Karpas-422 (cell line): ENCODE results near the gene SQOR. TPM values are rescaled to one million over a fixed set of nuclear protein-coding genes. Genes with fewer than 3 reads are reported as not detected.
"Not testable (repeated sequence)": the region's sequence is repeated elsewhere in the genome, so short reads cannot be mapped to it uniquely, and the experiment has no call there.

Source experiments
- DNase-seq: peaks from one replicate; pipeline ENCODE4 v3.0.0-alpha.2; 2015
- H2AFZ ChIP-seq: fragments of 200-600 bp; sonication (generic); 2 replicates; pipeline ENCODE4 v1.6.1; 2014; ENCODE audit warnings: antibody characterized with exemption, low read length, mixed read lengths
- H3K27ac ChIP-seq: fragments of 200-600 bp; sonication (generic); 2 replicates; pipeline ENCODE4 v1.5.1; 2014; ENCODE audit warnings: mild to moderate bottlenecking, low read length, moderate library complexity
- H3K27me3 ChIP-seq: fragments of 200-600 bp; sonication (generic); 2 replicates; pipeline ENCODE4 v1.6.1; 2014; ENCODE audit warnings: low read length, mixed read lengths
- H3K36me3 ChIP-seq: fragments of 200-600 bp; sonication (generic); 2 replicates; pipeline ENCODE4 v1.6.1; 2014; ENCODE audit warnings: low read length, mixed read lengths; ENCODE audit not compliant: insufficient read depth
- H3K4me1 ChIP-seq: fragments of 200-600 bp; sonication (generic); 2 replicates; pipeline ENCODE4 v1.6.1; 2014; ENCODE audit warnings: mild to moderate bottlenecking, low read length, mixed read lengths
- H3K4me2 ChIP-seq: fragments of 200-600 bp; sonication (generic); 2 replicates; pipeline ENCODE4 v1.6.1; 2014; ENCODE audit warnings: low read length, low read depth, mild to moderate bottlenecking; ENCODE audit not compliant: poor library complexity, severe bottlenecking
- H3K4me3 ChIP-seq: fragments of 200-600 bp; sonication (generic); 2 replicates; pipeline ENCODE4 v1.5.1; 2014; ENCODE audit warnings: mild to moderate bottlenecking, antibody characterized with exemption, low read length, mixed read lengths
- H3K79me2 ChIP-seq: fragments of 200-600 bp; sonication (generic); 2 replicates; pipeline ENCODE4 v1.6.1; 2014; ENCODE audit warnings: mild to moderate bottlenecking, low read length, mixed read lengths
- H3K9ac ChIP-seq: fragments of 200-600 bp; sonication (generic); 2 replicates; pipeline ENCODE4 v1.6.0; 2014; ENCODE audit warnings: low read length
- H3K9me2 ChIP-seq: fragments of 200-600 bp; sonication (generic), shearing (Covaris generic); replicated peaks from 2 replicates; pipeline ENCODE4 v1.6.0; 2014; ENCODE audit warnings: mild to moderate bottlenecking, low read length, moderate library complexity; ENCODE audit not compliant: insufficient read depth
- H3K9me3 ChIP-seq: fragments of 300-700, 200-600 bp; sonication (generic); 2 replicates; pipeline ENCODE4 v1.6.1; 2014; ENCODE audit warnings: low read length, mixed read lengths
- H4K20me1 ChIP-seq: fragments of 200-600 bp; sonication (generic); 2 replicates; pipeline ENCODE4 v1.6.1; 2014; ENCODE audit warnings: mild to moderate bottlenecking, antibody characterized with exemption, low read length, low read depth; ENCODE audit not compliant: insufficient read depth
- total RNA-seq: library from RNA; depleted of rRNA; stranded (reverse); fragments of >200 nt; shearing (Covaris generic); gene quantifications from 2 replicates; pipeline ENCODE4 v1.2.3, GENCODE V29; 2014; ENCODE audit warnings: low replicate concordance

The SQOR gene
- total RNA-seq, 1 experiment from 2014 or later, result 2.1 TPM

DNA sequence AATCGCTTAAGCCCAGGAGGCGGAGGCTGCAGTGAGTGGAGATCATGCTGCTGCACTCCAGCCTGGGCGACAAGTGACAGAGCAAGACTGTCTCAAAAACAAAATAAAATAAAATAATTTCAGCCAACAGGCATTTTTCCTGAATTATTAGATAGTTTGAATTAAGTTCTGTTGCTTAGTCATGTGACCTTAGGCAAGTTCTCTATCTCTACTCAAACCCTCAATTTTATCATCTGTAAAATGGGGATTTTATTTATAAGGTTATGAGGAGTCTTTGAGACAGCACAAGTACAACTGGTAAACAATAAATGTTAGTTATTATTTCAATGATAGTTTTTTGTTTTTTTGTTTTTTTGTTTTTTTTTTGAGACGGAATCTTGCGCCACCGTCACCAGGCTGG is 13.0 kb downstream of the SQOR start:
- H3K4me3 ChIP-seq, result no peak overlapping the region
- no peaks in the 10 kb centered on the region for H3K9me3 ChIP-seq
- H3K4me2 ChIP-seq, result no peak overlapping the region
- no peak for DNase-seq
- no peaks in the 10 kb centered on the region for H3K79me2 ChIP-seq
- H3K9me2 ChIP-seq, result no peaks in the 10 kb centered on the region
- no peak overlapping the region for H2AFZ ChIP-seq
- H3K27me3 ChIP-seq, result no peaks in the 10 kb centered on the region
- H3K27ac ChIP-seq, result no peak overlapping the region
- no peaks in the 10 kb centered on the region for H4K20me1 ChIP-seq
- H3K9ac ChIP-seq, result no peak overlapping the region
- H3K36me3 ChIP-seq, result no peaks in the 10 kb centered on the region
- H3K4me1 ChIP-seq, result no peaks in the 10 kb centered on the region

DNA sequence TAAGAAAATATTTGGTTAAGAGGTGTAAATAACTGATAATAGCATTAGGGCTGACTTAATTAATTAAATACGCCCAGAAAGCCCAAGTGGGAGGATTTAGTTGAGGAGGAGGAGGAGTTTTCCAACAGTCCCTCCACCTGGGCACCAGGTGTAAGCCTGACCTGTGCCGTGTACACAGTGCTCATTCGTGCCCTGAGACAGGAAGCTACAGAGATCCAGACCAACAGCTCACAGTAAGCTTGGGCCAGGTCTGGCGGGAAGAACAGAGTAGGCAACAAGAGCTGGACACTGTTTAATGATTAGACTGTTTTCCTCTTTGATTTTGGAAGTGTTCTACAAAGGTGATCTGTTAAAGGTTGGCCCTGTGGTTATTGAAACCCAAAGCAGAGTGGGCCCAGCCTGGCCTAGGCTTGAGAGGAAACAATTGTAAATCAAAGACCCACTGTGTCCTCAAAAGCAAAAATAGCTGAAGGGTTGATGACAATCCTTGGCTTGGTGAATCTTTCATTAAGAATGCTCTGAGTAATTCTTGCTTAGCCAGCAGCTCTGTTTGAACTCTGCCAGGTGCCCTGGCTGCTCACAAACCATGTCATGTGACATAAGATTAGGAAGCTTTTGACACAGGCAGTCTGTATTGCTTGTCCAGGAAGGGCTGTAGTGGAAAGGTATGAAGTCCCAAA is 13.8 kb downstream of the SQOR start:
- no peak for DNase-seq
- no peaks in the 10 kb centered on the region for H3K9me3 ChIP-seq
- H3K9me2 ChIP-seq, result no peaks in the 10 kb centered on the region
- H3K4me2 ChIP-seq, result no peak overlapping the region
- H4K20me1 ChIP-seq, result no peaks in the 10 kb centered on the region
- no peak overlapping the region for H3K27ac ChIP-seq
- no peaks in the 10 kb centered on the region for H3K4me1 ChIP-seq
- H3K27me3 ChIP-seq, result no peaks in the 10 kb centered on the region
- no peak overlapping the region for H3K9ac ChIP-seq
- no peak overlapping the region for H3K4me3 ChIP-seq
- H3K79me2 ChIP-seq, result no peaks in the 10 kb centered on the region
- no peak overlapping the region for H2AFZ ChIP-seq
- no peaks in the 10 kb centered on the region for H3K36me3 ChIP-seq

DNA sequence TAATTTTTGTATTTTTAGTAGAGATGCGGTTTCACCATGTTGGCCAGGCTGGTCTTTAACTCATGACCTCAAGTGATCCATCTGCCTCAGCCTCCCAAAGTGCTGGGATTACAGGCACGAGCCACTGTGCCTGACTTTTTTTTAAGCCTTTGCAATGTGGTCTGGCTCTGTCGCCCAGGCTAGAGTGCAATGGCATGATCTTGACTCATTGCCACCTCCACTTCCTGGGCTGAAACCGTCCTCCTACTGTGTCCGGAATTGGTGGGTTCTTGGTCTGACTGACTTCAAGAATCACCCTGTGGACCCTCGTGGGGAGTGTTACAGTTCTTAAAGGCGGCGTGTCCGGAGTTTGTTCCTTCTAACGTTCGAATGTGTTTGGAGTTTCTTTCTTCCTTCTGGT is 15.2 kb downstream of the SQOR start:
- not testable (repeated sequence) for H3K36me3 ChIP-seq, H3K79me2 ChIP-seq, H4K20me1 ChIP-seq, H3K9me2 ChIP-seq, H3K27ac ChIP-seq, DNase-seq, H3K4me1 ChIP-seq, H3K9me3 ChIP-seq, H2AFZ ChIP-seq, H3K27me3 ChIP-seq, H3K9ac ChIP-seq, H3K4me2 ChIP-seq, H3K4me3 ChIP-seq

DNA sequence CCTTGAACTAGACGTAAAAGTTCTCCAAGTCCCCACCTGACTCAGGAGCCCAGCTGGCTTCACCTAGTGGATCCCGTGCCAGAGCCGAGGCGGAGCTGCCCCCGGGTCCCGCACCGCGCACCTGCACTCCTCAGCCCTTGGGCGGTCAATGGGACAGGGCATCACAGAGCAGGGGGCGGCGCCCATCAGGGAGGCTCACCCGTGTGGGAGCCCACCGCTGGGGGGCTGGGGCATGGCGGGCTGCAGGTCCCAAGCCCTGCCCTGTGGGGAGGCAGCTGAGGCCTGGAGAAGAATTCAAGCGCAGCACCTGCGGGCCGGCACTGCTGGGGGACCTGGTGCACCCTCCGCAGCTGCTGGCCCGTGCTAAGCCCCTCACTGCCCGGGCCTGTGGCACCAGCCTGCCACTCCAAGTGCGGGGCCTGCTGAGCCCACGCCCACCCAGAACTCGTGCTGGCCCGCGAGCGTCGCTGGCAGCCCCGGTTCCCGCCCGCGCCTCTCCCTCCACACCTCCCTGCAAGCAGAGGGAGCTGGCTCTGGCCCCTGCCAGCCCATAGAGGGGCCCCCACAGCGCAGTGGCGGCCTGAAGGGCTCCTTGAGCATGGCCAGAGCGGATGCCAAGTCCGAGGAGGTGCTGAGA is 16.2 kb downstream of the SQOR start:
- no peaks in the 10 kb centered on the region for H3K9me3 ChIP-seq
- H3K27ac ChIP-seq, result no peak overlapping the region
- no peaks in the 10 kb centered on the region for H3K27me3 ChIP-seq
- no peaks in the 10 kb centered on the region for H3K79me2 ChIP-seq
- no peak overlapping the region for H3K9ac ChIP-seq
- H3K36me3 ChIP-seq, result no peaks in the 10 kb centered on the region
- no peak overlapping the region for H2AFZ ChIP-seq
- H3K4me2 ChIP-seq, result no peak overlapping the region
- no peaks in the 10 kb centered on the region for H4K20me1 ChIP-seq
- DNase-seq, result no peak
- no peaks in the 10 kb centered on the region for H3K4me1 ChIP-seq
- no peaks in the 10 kb centered on the region for H3K9me2 ChIP-seq
- H3K4me3 ChIP-seq, result no peak overlapping the region

DNA sequence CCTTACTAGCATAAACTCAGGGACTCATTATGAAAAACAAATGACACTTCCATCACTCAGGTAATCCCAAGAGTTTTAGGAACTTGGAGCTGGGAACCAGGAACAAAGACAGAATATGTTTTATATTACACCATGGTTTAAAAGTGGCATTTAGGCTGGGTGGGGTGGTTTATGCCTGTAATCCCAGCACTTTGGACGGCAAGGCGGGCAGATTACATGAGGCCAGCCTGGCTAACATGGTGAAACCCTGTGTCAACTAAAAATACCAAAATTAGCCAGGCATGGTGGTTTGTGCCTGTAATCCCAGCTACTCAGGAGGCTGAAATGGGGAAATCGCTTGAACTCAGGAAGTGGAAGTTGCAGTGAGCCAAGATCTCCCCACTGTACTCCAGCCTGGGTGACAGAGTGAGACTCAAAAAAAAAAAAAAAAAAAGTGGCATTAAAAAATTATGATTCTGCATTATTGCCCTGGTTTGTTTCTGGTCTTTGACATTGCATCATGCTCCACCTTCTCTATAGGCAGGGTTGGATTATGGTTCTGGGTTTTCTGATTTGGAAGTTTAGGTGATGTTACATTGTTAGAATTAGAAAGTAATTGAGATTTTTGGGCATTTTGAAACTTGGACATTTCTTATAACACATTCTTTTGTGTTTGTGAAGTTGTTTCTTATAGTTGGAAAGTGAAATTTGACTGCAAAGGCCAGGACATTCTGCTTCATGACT is 19.0 kb downstream of the SQOR start:
- Histone ChIP-seq H3K4me3 (no peak overlapping the region), H3K27ac (no peak overlapping the region), H2AFZ (no peak overlapping the region), H3K4me1 (no peaks in the 10 kb centered on the region), H3K27me3 (no peaks in the 10 kb centered on the region), H3K9me2 (no peaks in the 10 kb centered on the region), H3K9me3 (no peaks in the 10 kb centered on the region), H3K79me2 (no peaks in the 10 kb centered on the region), H3K9ac (no peak overlapping the region), H3K4me2 (no peak overlapping the region), H4K20me1 (no peaks in the 10 kb centered on the region), H3K36me3 (no peaks in the 10 kb centered on the region)
- no peak for DNase-seq

DNA sequence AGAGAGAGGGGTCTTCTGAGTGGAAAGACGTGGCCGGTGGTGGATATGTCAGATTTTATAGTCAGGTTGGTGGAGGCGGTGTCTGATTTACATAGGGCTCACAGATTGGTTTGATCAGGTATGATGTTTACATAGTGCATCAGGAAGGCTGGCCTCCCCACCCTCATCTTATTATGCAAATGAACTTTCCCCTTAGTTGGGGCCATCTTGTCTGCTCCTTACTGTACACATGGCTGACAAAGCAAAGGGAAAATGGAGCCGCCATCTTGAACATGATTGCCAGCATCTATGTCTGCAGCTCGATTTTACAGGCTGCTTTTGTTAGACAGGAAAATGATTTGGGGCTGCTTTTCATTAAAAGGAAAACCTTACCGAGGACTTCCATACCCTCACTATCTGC is 19.9 kb downstream of the SQOR start:
- no peaks in the 10 kb centered on the region for H3K36me3 ChIP-seq
- no peaks in the 10 kb centered on the region for H3K79me2 ChIP-seq
- H3K9me3 ChIP-seq, result no peaks in the 10 kb centered on the region
- no peak overlapping the region for H3K9ac ChIP-seq
- H3K9me2 ChIP-seq, result no peaks in the 10 kb centered on the region
- no peak overlapping the region for H2AFZ ChIP-seq
- H3K4me1 ChIP-seq, result no peaks in the 10 kb centered on the region
- H4K20me1 ChIP-seq, result no peaks in the 10 kb centered on the region
- no peak overlapping the region for H3K27ac ChIP-seq
- H3K4me3 ChIP-seq, result no peak overlapping the region
- DNase-seq, result no peak
- no peak overlapping the region for H3K4me2 ChIP-seq
- H3K27me3 ChIP-seq, result no peaks in the 10 kb centered on the region

DNA sequence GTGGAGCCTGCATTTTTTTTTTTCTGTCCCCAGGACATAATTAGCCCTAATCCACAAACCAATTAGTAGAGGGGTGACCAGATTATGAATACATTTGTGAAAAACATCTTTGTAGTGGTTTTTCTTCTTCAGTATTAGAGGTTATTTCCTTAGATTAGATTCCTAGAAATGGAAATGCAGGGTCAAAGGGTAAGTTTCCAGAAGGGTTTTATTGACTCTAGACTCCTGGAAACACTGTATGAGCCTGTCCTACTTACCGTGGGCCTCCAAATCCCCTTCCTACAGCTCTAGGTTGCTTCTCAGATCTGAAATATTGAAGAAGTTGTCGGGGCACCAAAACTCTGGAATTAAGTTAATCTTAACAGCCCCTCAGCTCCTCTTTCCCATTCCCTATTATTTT is 22.4 kb downstream of the SQOR start:
- Histone ChIP-seq H3K4me2 (no peak overlapping the region), H3K27ac (no peak overlapping the region), H3K27me3 (no peaks in the 10 kb centered on the region), H3K36me3 (no peaks in the 10 kb centered on the region), H4K20me1 (no peaks in the 10 kb centered on the region), H3K4me3 (no peak overlapping the region), H2AFZ (no peak overlapping the region), H3K9me3 (no peaks in the 10 kb centered on the region), H3K79me2 (no peaks in the 10 kb centered on the region), H3K9ac (no peak overlapping the region), H3K9me2 (no peaks in the 10 kb centered on the region), H3K4me1 (no peaks in the 10 kb centered on the region)
- no peak for DNase-seq

DNA sequence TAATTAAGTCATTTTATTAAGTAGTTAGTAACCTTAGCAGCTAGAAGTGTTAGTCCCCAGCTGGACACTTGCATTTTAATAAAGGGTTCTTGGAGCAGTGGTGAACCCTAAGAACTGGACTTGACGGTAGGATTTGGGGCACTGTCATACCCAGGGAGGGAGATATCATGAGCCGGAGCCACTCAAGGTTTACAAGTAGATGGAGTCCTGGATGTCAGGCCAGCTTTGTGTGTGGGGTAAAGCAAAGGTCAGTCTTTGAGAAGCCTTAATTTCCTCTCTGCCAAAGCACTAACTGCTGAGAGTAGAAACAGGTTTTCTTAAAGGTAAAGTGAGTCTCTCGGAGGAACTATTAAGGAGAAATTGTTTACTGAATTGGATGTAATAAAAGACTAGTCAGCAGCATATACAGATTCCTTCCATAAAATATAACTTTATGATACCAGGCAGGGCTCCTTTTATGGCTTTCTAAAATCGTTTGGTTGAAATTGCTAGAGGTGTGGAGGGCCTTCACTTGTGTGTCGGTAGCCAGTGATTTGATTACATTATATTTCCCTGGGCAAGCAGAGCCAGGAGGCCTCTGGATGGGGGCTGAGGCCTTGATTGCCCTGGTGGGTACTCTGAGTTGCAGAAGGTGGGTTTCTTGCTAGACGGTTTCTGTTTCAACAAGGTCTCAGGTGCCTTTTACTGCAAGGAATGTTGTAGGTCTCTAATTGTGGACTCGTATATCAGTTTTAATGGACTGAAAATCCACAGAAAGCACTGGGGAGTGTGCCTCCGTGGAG is 23.1 kb downstream of the SQOR start:
- H3K27ac ChIP-seq, result no peak overlapping the region
- H3K36me3 ChIP-seq, result no peaks in the 10 kb centered on the region
- DNase-seq, result no peak
- no peaks in the 10 kb centered on the region for H3K9me2 ChIP-seq
- H3K27me3 ChIP-seq, result no peaks in the 10 kb centered on the region
- no peak overlapping the region for H2AFZ ChIP-seq
- H3K4me1 ChIP-seq, result no peaks in the 10 kb centered on the region
- no peaks in the 10 kb centered on the region for H3K79me2 ChIP-seq
- no peaks in the 10 kb centered on the region for H3K9me3 ChIP-seq
- H4K20me1 ChIP-seq, result no peaks in the 10 kb centered on the region
- no peak overlapping the region for H3K9ac ChIP-seq
- no peak overlapping the region for H3K4me2 ChIP-seq
- H3K4me3 ChIP-seq, result no peak overlapping the region
